ENCODE data around the gene NXPH4.

Gene NXPH4

GRCh38 chr12:57183939-57184725 is 32.5 kb upstream of the NXPH4 start:
- no peak for DNase-seq (ENCODE audit: low read depth in 2 of 2)

- no peak for DNase-seq (ENCODE audit: low read depth in 2 of 2)
These were observed 31.2 kb upstream of the NXPH4 start for GRCh38 chr12:57185403-57185802.

- DNase-seq (ENCODE audit: low read depth in 2 of 2), result no peak
These were observed 30.6 kb upstream of the NXPH4 start for GRCh38 chr12:57185906-57186508.

GRCh38 chr12:57187222-57188089 is 29.1 kb upstream of the NXPH4 start:
- DNase-seq (ENCODE audit: low read depth in 2 of 2), result no peak

- DNase-seq (ENCODE audit: low read depth in 2 of 2), result no peak
These were observed 28.5 kb upstream of the NXPH4 start for GRCh38 chr12:57188090-57188425.

GRCh38 chr12:57190037-57190436 is 26.6 kb upstream of the NXPH4 start:
- DNase-seq (ENCODE audit: low read depth in 2 of 2), result no peak

- DNase-seq (ENCODE audit: low read depth in 2 of 2), result no peak
These were observed 25.8 kb upstream of the NXPH4 start for GRCh38 chr12:57190821-57191220.

- no peak for DNase-seq (ENCODE audit: low read depth in 2 of 2)
These were observed 25.2 kb upstream of the NXPH4 start for GRCh38 chr12:57191410-57191809.

GRCh38 chr12:57192920-57193319 is 23.7 kb upstream of the NXPH4 start:
- no peak for DNase-seq (ENCODE audit: low read depth in 2 of 2)

- no peak for DNase-seq (ENCODE audit: low read depth in 2 of 2)
These were observed 22.8 kb upstream of the NXPH4 start for GRCh38 chr12:57193706-57194245.

GRCh38 chr12:57194253-57194652 is 22.3 kb upstream of the NXPH4 start:
- DNase-seq (ENCODE audit: low read depth in 2 of 2), result no peak

GRCh38 chr12:57195186-57195585 is 21.4 kb upstream of the NXPH4 start:
- DNase-seq (ENCODE audit: low read depth in 2 of 2), result no peak

- DNase-seq (ENCODE audit: low read depth in 2 of 2), result no peak
These were observed 20.8 kb upstream of the NXPH4 start for GRCh38 chr12:57195611-57196371.

GRCh38 chr12:57196439-57196838 is 20.2 kb upstream of the NXPH4 start:
- DNase-seq (ENCODE audit: low read depth in 2 of 2), result no peak

GRCh38 chr12:57196956-57197355 is 19.6 kb upstream of the NXPH4 start:
- DNase-seq (ENCODE audit: low read depth in 2 of 2), result no peak

- no peak for DNase-seq (ENCODE audit: low read depth in 2 of 2)
These were observed 18.3 kb upstream of the NXPH4 start for GRCh38 chr12:57198329-57198728.

- DNase-seq (ENCODE audit: low read depth in 2 of 2), result no peak
These were observed 17.4 kb upstream of the NXPH4 start for GRCh38 chr12:57199191-57199590.

- no peak for DNase-seq (ENCODE audit: low read depth in 2 of 2)
These were observed 16.1 kb upstream of the NXPH4 start for GRCh38 chr12:57200497-57200896.

GRCh38 chr12:57201219-57201618 is 15.4 kb upstream of the NXPH4 start:
- no peak for DNase-seq (ENCODE audit: low read depth in 2 of 2)

- no peak for DNase-seq (ENCODE audit: low read depth in 2 of 2)
These were observed 15.0 kb upstream of the NXPH4 start for GRCh38 chr12:57201631-57202030.

GRCh38 chr12:57202321-57202720 is 14.3 kb upstream of the NXPH4 start:
- no peak for DNase-seq (ENCODE audit: low read depth in 2 of 2)

GRCh38 chr12:57203201-57203600 is 13.4 kb upstream of the NXPH4 start:
- no peak for DNase-seq (ENCODE audit: low read depth in 2 of 2)

Measured in stimulated activated CD4-positive, alpha-beta T cell treated with anti-CD3 and anti-CD28 coated beads, Interleukin-15, amount 100 ng/mL, for 48 hours (primary cell).